HEK293 (cell line): ENCODE measurements around the gene DCAF10.
A peak's percentile ranks its signal among the peaks of the same experiment; 100 is the strongest.

Experiments
- BCL6B ChIP-seq: fragments of 450-650 bp; formaldehyde crosslinking; IDR thresholded peaks from 2 replicates; pipeline ENCODE4 v1.5.1; 2017; ENCODE audit warnings: missing biosample characterization, missing genetic modification characterization
- GLIS2 ChIP-seq: fragments of 450-650 bp; formaldehyde crosslinking; IDR thresholded peaks from 2 replicates; pipeline ENCODE4 v1.5.1; 2016; ENCODE audit warnings: missing biosample characterization, missing genetic modification characterization
- HIC1 ChIP-seq: fragments of 450-650 bp; formaldehyde crosslinking; IDR thresholded peaks from 2 replicates; pipeline ENCODE4 v1.5.1; 2016; ENCODE audit warnings: missing biosample characterization, missing genetic modification characterization
- HOXA7 ChIP-seq: sonication (generic); formaldehyde crosslinking; IDR thresholded peaks from 2 replicates; pipeline ENCODE4 v1.8.1; 2022; ENCODE audit warnings: missing genetic modification reagents, borderline replicate concordance
- KLF1 ChIP-seq: fragments of 450-650 bp; formaldehyde crosslinking; IDR thresholded peaks from 2 replicates; pipeline ENCODE4 v1.5.1; 2016; ENCODE audit warnings: missing biosample characterization, missing genetic modification characterization
- KLF10 ChIP-seq: fragments of 450-650 bp; IDR thresholded peaks from 2 replicates; pipeline ENCODE4 v1.5.1; 2018; ENCODE audit warnings: missing biosample characterization, mild to moderate bottlenecking, missing genetic modification characterization
- PATZ1 ChIP-seq: fragments of 450-650 bp; formaldehyde crosslinking; IDR thresholded peaks from 2 replicates; pipeline ENCODE4 v1.5.1; 2016; ENCODE audit warnings: missing biosample characterization, missing genetic modification characterization
- REST ChIP-seq: fragments of 450-650 bp; formaldehyde crosslinking; IDR thresholded peaks from 2 replicates; pipeline ENCODE4 v1.5.1; 2016; ENCODE audit warnings: missing biosample characterization, missing genetic modification characterization
- SCRT1 ChIP-seq: fragments of 450-650 bp; formaldehyde crosslinking; IDR thresholded peaks from 2 replicates; pipeline ENCODE4 v1.5.1; 2016; ENCODE audit warnings: missing biosample characterization, missing genetic modification characterization, borderline replicate concordance
- SCRT2 ChIP-seq: fragments of 450-650 bp; formaldehyde crosslinking; IDR thresholded peaks from 2 replicates; pipeline ENCODE4 v1.5.1; 2016; ENCODE audit warnings: missing biosample characterization, missing genetic modification characterization
- SP2 ChIP-seq: fragments of 450-650 bp; formaldehyde crosslinking; IDR thresholded peaks from 2 replicates; pipeline ENCODE4 v1.5.1; 2016; ENCODE audit warnings: missing biosample characterization, missing genetic modification characterization
- SP3 ChIP-seq: fragments of 450-650 bp; formaldehyde crosslinking; IDR thresholded peaks from 2 replicates; pipeline ENCODE4 v1.5.1; 2016; ENCODE audit warnings: missing biosample characterization, missing genetic modification characterization
- WT1 ChIP-seq: fragments of 450-650 bp; formaldehyde crosslinking; IDR thresholded peaks from 2 replicates; pipeline ENCODE4 v1.5.1; 2016; ENCODE audit warnings: missing biosample characterization, missing genetic modification characterization
- ZBTB10 ChIP-seq: fragments of 450-650 bp; formaldehyde crosslinking; IDR thresholded peaks from 2 replicates; pipeline ENCODE4 v1.5.1; 2016; ENCODE audit warnings: missing biosample characterization, missing genetic modification characterization
- ZFHX2 ChIP-seq: fragments of 450-650 bp; formaldehyde crosslinking; conservative IDR thresholded peaks from 2 replicates; pipeline ENCODE4 v1.5.1; 2016; ENCODE audit warnings: missing biosample characterization, missing genetic modification characterization
- ZFP3 ChIP-seq: fragments of 450-650 bp; formaldehyde crosslinking; IDR thresholded peaks from 2 replicates; pipeline ENCODE4 v1.5.1; 2016; ENCODE audit warnings: low read depth, missing biosample characterization, missing genetic modification characterization
- ZNF174 ChIP-seq: fragments of 450-650 bp; formaldehyde crosslinking; IDR thresholded peaks from 2 replicates; pipeline ENCODE4 v1.5.0; 2017; ENCODE audit warnings: missing biosample characterization, mild to moderate bottlenecking, missing genetic modification characterization
- ZNF202 ChIP-seq: fragments of 450-650 bp; formaldehyde crosslinking; IDR thresholded peaks from 2 replicates; pipeline ENCODE4 v1.5.1; 2016; ENCODE audit warnings: missing biosample characterization, missing genetic modification characterization, borderline replicate concordance
- ZNF211 ChIP-seq: fragments of 450-650 bp; formaldehyde crosslinking; IDR thresholded peaks from 2 replicates; pipeline ENCODE4 v1.5.1; 2016; ENCODE audit warnings: low read depth, missing biosample characterization, missing genetic modification characterization
- ZNF335 ChIP-seq: fragments of 450-650 bp; formaldehyde crosslinking; conservative IDR thresholded peaks from 2 replicates; pipeline ENCODE4 v1.5.1; 2016; ENCODE audit warnings: missing biosample characterization, missing genetic modification characterization
- ZNF394 ChIP-seq: fragments of 450-650 bp; formaldehyde crosslinking; IDR thresholded peaks from 2 replicates; pipeline ENCODE4 v1.5.1; 2016; ENCODE audit warnings: missing biosample characterization, missing genetic modification characterization, mild to moderate bottlenecking, moderate library complexity, borderline replicate concordance
- ZNF529 ChIP-seq: fragments of 450-650 bp; formaldehyde crosslinking; IDR thresholded peaks from 2 replicates; pipeline ENCODE4 v1.5.1; 2017; ENCODE audit warnings: missing genetic modification characterization, missing biosample characterization; ENCODE audit not compliant: insufficient replicate concordance
- ZNF561 ChIP-seq: fragments of 450-650 bp; IDR thresholded peaks from 2 replicates; pipeline ENCODE4 v1.5.1; 2018; ENCODE audit warnings: missing biosample characterization, missing genetic modification characterization, borderline replicate concordance
- ZNF639 ChIP-seq: fragments of 450-650 bp; formaldehyde crosslinking; IDR thresholded peaks from 2 replicates; pipeline ENCODE4 v1.5.1; 2016; ENCODE audit warnings: missing biosample characterization, missing genetic modification characterization
- ZNF677 ChIP-seq: fragments of 450-650 bp; IDR thresholded peaks from 2 replicates; pipeline ENCODE4 v1.5.0; 2018; ENCODE audit warnings: missing biosample characterization, mild to moderate bottlenecking, missing genetic modification characterization, moderate library complexity
- ZNF791 ChIP-seq: fragments of 450-650 bp; formaldehyde crosslinking; IDR thresholded peaks from 2 replicates; pipeline ENCODE4 v1.5.1; 2016; ENCODE audit warnings: missing biosample characterization, missing genetic modification characterization
- ZXDB ChIP-seq: fragments of 450-650 bp; formaldehyde crosslinking; IDR thresholded peaks from 2 replicates; pipeline ENCODE4 v1.5.1; 2016; ENCODE audit warnings: missing biosample characterization, missing genetic modification characterization

Gene DCAF10

GRCh38 chr9:37753489-37754190, 47.0 kb upstream of the DCAF10 start, which contains the start of gene TRMT10B (continued):
- TF ChIP-seq BCL6B (tag by site-specific recombination) (no peak), GLIS2 (tag by site-specific recombination) (peak; percentile 67), ZNF791 (tag by site-specific recombination) (no peak), REST (tag by site-specific recombination) (no peak), ZNF639 (tag by site-specific recombination) (no peak), SCRT2 (peak; percentile 81), HIC1 (tag by site-specific recombination) (no peak), ZNF677 (tag by site-specific recombination) (no peak), PATZ1 (tag by site-specific recombination) (peak; percentile 85), ZXDB (no peak), ZNF211 (tag by site-specific recombination) (no peak), KLF10 (no peak), SCRT1 (tag by site-specific recombination) (no peak), ZFP3 (tag by site-specific recombination) (no peak), ZNF529 (tag by site-specific recombination) (no peak), ZNF335 (peak; percentile 58), KLF1 (tag by site-specific recombination) (no peak), ZBTB10 (no peak), SP3 (peak; percentile 29; the same call in 1 of the 2 replicates), ZNF174 (tag by site-specific recombination) (no peak), ZNF202 (tag by site-specific recombination) (no peak), ZNF561 (tag by site-specific recombination) (no peak), ZNF394 (peak; percentile 74; the same call in 1 of the 2 replicates), WT1 (no peak), ZFHX2 (peak; percentile 72), SP2 (tag by site-specific recombination) (peak; percentile 57), HOXA7 (CRISPR knock-in tag) (no peak)
